Esophagus squamous epithelium (tissue), 4 donors: ENCODE results near the gene ASTN1.

Source experiments
- CTCF ChIP-seq, 6 experiments: fragments of 450-650 bp in 4 of 6; fragments of 200-600 bp in 2 of 6; sonication (generic) in 2 of 6; IDR thresholded peaks; one replicate each; pipeline ENCODE4 v1.5.1; 2016 to 2019; ENCODE audit warnings: antibody characterized with exemption in 6 of 6, mild to moderate bottlenecking in 4 of 6, moderate library complexity in 4 of 6
- POLR2A ChIP-seq, 4 donors: fragments of 450-650 bp; IDR thresholded peaks; one replicate each; pipeline ENCODE4 v1.6.1; 2017; ENCODE audit warnings: antibody characterized with exemption in 4 of 4, mild to moderate bottlenecking in 4 of 4, moderate library complexity in 3 of 4

GRCh38 chr1:176866011-176866714 is 298.3 kb downstream of the ASTN1 start:
- no peak for TF ChIP-seq CTCF (IDR thresholded peaks at IDR 0.05)
- TF ChIP-seq POLR2A (IDR thresholded peaks at IDR 0.05): no peak
